ENCODE results near the gene PPFIBP1. TPM values are rescaled to one million over a fixed set of nuclear protein-coding genes. Genes with fewer than 3 reads are reported as not detected.

The PPFIBP1 gene
- polyA plus RNA-seq (ENCODE audit: low read depth in 6 of 6), result 10 to 100 TPM in 4 of 6 donors, 1 to 10 TPM in 2; 8.2 to 19.0 (median 14.4) TPM

DNA sequence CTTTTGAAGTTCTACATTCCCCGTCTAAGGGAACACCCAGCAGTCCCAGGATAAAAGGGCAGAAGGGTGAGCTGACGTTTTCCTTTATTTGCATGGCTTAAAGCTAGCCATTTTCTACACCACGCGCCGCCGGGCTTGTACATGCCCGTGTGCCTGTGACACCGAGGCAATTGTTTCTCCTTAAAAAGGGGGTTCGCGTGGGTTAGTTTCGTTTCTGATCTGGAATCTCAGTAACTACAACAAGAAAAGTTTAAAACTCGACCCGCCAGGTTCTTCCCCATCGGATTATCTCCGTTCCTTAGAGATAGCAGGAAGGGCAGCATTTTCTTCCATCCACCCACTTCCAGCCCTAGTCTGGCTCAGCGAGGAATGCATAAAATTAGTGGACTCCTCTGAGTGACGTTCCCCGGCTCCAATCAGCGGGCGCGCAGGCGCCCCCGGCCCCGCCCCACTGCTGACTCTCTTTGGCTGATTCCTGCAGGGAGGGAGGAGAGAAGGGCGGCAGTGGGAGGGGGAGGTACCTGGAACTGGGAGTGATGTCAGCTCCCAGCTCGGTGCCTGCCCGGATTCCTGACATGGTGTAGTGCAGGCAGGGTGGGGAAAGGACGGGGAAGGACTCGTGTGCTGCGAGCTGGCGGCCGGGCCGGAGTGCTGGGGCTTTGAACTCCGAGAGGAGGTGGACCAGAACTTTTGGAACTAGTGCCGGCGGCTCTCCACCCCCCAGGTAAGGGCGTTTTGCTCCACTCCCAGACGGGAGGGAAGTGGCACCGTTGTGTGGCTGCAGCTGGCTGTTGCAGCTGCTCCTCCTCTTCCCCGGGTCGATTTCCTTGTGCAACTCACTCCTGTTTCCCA is at the start of gene PPFIBP1:
Gene PPFIBP1, plus strand, starts transcription at position 565 of the 852 bp plus-strand sequence. CDS start 109,191 bp downstream, outside the sequence.
- H3K36me3 Mint-ChIP-seq, result no peaks in the 10 kb centered on the region
- peak; percentile 92 to 93 for ATAC-seq (ENCODE audit: low read depth in 2 of 2)
- H3K27me3 Mint-ChIP-seq, result peaks cover 6 to 12% (median 10%) of the 10 kb centered on the region in 3 donors
- peak within 1 kb of the TSS; percentile 91 to 99 (median 97) for H3K4me3 Mint-ChIP-seq
- peaks cover 15 to 44% (median 37%) of the 10 kb centered on the region in 3 donors for H3K4me1 Mint-ChIP-seq
- DNase-seq, result peak; percentile 83
- no peaks in the 10 kb centered on the region for H3K9me3 Mint-ChIP-seq
- H3K27ac Mint-ChIP-seq, result peak within 1 kb of the TSS; percentile 91 to 99 (median 98)

DNA sequence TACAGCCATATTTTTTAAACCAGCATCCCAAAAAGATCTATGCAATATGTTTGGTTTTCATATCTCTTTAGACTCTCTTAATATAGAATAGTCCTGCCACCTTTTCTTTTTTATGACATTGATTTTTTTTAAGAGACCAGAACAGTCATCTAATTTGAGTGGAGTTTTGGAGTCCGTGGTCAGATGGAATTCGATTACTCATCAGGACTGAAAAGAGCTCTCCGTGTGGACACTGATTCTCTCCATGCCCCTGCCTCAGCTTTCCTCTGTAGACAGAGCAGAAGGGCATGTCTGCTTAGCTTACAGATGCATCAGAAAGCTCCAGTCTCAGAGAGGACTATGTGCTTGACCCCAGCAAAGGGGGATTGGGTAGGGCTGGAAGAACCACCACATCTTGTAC is 49.7 kb upstream of the PPFIBP1 start:
- H3K27me3 Mint-ChIP-seq, result no peaks in the 10 kb centered on the region
- DNase-seq, result no peak
- peaks cover 14 to 33% of the 10 kb centered on the region in 2 donors for H3K36me3 Mint-ChIP-seq
- peaks cover 19 to 45% (median 29%) of the 10 kb centered on the region in 7 donors for H3K9me3 Mint-ChIP-seq
- H3K27ac Mint-ChIP-seq, result no peak overlapping the region
- H3K4me3 Mint-ChIP-seq, result no peak overlapping the region
- peaks cover 0 to 1% (median 0%) of the 10 kb centered on the region in 3 donors for H3K4me1 Mint-ChIP-seq
- ATAC-seq (ENCODE audit: low read depth in 2 of 2), result no peak

DNA sequence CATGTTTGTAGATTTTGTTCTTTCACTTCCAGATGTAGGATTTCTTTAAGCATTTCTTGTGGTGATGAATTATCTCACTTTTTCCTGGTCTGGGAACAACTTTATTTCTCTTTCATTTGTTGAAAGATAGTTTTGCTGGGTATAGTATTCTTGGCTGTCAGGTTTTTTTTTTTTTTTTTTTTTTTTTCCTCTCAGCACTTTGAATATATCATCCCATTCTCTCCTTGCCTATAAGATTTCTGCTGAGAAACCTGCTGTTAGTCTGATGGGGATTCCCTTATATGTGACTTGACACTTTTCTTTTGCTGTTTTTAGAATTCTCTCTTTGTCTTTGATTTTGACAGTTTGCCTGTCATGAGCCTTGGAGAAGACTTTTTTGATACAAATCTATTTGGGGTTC is 47.0 kb upstream of the PPFIBP1 start:
- Mint-ChIP-seq H3K4me1 (peaks cover 0 to 3% (median 0%) of the 10 kb centered on the region in 3 donors), H3K4me3 (no peak overlapping the region), H3K27me3 (no peaks in the 10 kb centered on the region), H3K9me3 (peaks cover 24 to 45% (median 30%) of the 10 kb centered on the region in 7 donors), H3K36me3 (peaks cover 14 to 41% of the 10 kb centered on the region in 2 donors), H3K27ac (no peak overlapping the region)
- DNase-seq, result no peak
- no peak for ATAC-seq (ENCODE audit: low read depth in 2 of 2)

DNA sequence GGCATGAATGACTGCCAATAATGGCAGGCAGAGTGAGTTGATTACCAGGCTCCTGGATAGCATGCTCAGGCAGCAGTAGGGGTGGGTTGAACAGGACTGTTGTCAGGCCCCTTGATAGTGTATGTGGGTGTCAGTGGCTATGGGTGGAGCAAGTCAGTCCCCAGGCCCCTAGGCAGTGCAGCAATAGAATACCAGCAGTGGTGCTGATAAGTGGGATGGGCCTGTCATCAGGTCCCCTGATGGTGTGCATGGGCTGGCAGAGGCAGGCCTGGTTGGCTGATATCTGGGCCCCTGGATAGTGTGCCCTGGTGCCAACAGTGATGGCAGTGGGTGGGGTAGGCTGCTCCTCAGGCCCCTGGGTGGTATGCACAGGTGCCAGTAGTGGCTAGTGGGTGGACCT is 45.1 kb upstream of the PPFIBP1 start:
- ATAC-seq (ENCODE audit: low read depth in 2 of 2) (no peak), DNase-seq (no peak)
- H3K9me3 Mint-ChIP-seq, result peaks cover 21 to 45% (median 30%) of the 10 kb centered on the region in 7 donors
- no peaks in the 10 kb centered on the region for H3K27me3 Mint-ChIP-seq
- no peak overlapping the region for H3K27ac Mint-ChIP-seq
- peaks cover 14 to 41% of the 10 kb centered on the region in 2 donors for H3K36me3 Mint-ChIP-seq
- peaks cover 0 to 3% (median 0%) of the 10 kb centered on the region in 3 donors for H3K4me1 Mint-ChIP-seq
- no peak overlapping the region for H3K4me3 Mint-ChIP-seq

DNA sequence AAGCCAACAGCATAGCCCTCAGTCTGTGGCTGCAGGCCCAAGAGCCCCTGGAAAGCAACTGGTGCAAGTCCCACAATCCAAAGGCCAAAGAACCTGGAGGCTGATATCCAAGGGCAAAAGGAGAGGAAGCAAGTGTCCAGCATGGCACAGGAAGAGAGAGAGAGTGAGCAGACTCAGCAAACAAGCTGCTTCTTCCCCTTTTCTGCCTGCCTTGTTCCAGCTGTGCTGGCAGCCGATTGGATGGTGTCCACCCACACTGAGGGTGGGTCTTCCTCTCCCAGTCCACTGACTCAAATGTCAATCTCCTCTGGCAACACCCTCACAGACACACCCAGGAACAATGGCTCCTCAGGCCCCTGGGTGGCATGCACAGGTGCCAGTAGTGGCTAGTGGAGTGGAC is 44.0 kb upstream of the PPFIBP1 start:
- peaks cover 0 to 3% (median 0%) of the 10 kb centered on the region in 3 donors for H3K4me1 Mint-ChIP-seq
- DNase-seq, result no peak
- no peak for ATAC-seq (ENCODE audit: low read depth in 2 of 2)
- H3K27me3 Mint-ChIP-seq, result no peaks in the 10 kb centered on the region
- H3K9me3 Mint-ChIP-seq, result peaks cover 17 to 35% (median 28%) of the 10 kb centered on the region in 7 donors
- H3K36me3 Mint-ChIP-seq, result peaks cover 18 to 41% of the 10 kb centered on the region in 2 donors
- no peak overlapping the region for H3K27ac Mint-ChIP-seq
- peak overlapping the region in 1 of 8 donors; percentile 64 for H3K4me3 Mint-ChIP-seq

DNA sequence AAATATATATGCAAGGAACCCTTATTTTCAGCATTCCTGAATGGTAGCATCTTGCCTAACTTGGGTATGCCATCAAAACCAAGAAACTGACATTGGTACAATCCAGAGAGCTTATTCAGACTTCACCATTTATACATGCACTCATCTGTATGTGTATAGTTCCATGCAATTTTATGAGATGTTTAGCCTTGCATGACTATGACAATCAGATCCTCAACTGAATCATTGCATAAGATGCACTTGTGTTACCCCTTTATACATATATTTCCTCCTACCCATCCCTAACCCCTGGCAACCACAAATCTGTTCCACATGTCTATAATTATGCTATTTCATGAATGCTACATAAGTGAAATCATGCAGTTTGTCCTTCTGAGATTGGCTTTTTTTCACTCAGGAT is 37.0 kb upstream of the PPFIBP1 start:
- Mint-ChIP-seq H3K4me1 (no peaks in the 10 kb centered on the region), H3K27me3 (no peaks in the 10 kb centered on the region), H3K27ac (no peak overlapping the region), H3K36me3 (peaks cover 0 to 3% of the 10 kb centered on the region in 2 donors), H3K9me3 (peaks cover 0 to 15% (median 1%) of the 10 kb centered on the region in 7 donors), H3K4me3 (no peak overlapping the region)
- ATAC-seq (ENCODE audit: low read depth in 2 of 2) (no peak), DNase-seq (no peak)

DNA sequence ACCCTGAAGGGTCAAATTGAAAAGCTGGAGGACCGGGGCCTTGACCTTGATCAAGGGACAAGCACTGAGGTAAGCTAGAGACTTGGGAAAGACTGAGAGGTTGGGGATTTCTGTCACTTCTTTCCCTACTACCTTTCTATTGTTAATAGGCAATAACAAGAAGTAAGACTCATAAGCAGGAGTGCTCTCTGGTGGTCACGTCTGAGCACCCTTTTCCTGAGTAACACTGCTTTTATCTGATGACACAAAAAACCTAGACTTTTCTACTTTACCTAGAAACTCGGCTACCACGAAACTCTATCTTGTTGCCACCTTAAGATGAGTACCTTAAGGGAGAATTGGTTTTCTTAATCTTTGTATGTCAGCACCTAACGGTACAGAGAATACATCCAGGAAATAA is 35.5 kb upstream of the PPFIBP1 start:
- Mint-ChIP-seq H3K9me3 (peaks cover 0 to 15% (median 1%) of the 10 kb centered on the region in 7 donors), H3K27ac (no peak overlapping the region), H3K27me3 (no peaks in the 10 kb centered on the region), H3K36me3 (peaks cover 0 to 3% of the 10 kb centered on the region in 2 donors), H3K4me1 (no peaks in the 10 kb centered on the region), H3K4me3 (no peak overlapping the region)
- DNase-seq, result no peak
- ATAC-seq (ENCODE audit: low read depth in 2 of 2), result no peak

DNA sequence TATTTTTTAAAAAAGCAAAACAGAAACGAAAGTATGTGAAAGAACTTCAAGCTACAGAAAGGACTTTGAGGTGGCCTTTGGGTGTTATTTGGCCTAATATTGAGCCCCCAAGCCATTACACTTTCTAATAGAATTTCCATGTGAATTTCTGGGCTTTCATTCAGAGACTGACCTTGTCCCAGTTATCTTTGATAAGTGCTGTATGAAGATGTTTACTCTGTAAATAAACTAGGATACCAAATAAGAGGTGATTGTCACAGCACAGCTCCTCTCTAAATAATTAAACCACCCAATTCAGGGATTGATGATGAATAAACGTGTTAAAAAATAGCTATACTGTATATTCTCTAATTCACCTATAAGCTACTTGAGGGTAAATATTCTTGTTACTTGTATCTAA is 32.8 kb upstream of the PPFIBP1 start:
- Mint-ChIP-seq H3K36me3 (no peaks in the 10 kb centered on the region), H3K27ac (no peak overlapping the region), H3K4me1 (no peaks in the 10 kb centered on the region), H3K9me3 (peaks cover 0 to 10% (median 1%) of the 10 kb centered on the region in 7 donors), H3K27me3 (no peaks in the 10 kb centered on the region), H3K4me3 (no peak overlapping the region)
- DNase-seq (no peak), ATAC-seq (ENCODE audit: low read depth in 2 of 2) (no peak)

DNA sequence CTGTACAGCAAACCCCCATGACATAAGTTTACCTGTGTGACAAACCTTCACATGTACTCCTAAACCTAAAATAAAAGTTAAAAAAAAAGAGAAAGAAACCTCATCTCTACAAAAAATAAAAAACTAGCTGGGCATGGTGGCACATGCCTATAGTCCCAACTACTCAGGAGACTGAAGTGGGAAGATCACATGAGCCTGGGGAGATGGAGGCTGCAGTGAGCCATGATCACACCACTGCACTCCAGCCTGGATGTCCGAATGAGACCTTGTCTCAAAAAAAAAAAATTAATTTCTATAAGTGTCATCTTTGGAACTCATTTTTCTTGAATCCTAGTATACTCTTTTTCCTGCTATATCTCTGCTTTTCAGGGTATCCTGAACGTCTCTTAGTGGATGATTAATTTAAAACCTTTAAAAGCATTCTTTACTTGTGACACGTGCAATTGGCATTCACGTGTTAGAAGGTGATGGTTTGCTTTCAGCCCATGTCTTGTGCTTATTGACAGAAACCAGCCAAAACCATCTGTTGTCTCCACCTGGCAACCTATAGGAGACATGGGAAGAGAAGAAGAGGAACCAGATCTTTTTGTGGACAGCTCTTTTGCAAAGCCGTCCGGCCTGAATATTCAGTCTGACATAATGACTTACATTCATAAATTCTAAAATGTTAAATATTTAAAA is 30.6 kb upstream of the PPFIBP1 start:
- H3K9me3 Mint-ChIP-seq, result peaks cover 0 to 8% (median 0%) of the 10 kb centered on the region in 7 donors

DNA sequence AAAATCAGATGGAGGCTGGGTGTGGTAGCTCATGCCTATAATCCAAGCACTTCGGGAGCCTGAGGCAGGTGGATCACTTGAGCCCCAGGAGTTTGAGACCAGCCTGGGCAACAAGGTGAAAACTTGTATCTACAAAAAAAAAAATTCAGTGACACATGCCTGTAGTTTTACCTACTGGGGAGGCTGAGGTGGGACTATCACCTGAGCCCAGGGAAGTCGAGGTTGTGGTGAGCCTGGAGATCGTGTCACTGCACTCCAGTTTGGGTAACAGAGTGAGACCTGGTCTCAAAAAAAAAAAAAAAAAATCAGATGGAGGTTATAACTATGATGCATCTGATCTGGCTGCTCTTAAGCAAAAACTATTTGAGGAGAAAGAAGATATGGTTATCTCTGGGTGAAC is 26.6 kb upstream of the PPFIBP1 start:
- peaks cover 0 to 10% (median 9%) of the 10 kb centered on the region in 3 donors for H3K27me3 Mint-ChIP-seq
- H3K36me3 Mint-ChIP-seq, result no peaks in the 10 kb centered on the region
- DNase-seq (no peak), ATAC-seq (ENCODE audit: low read depth in 2 of 2) (no peak)
- H3K4me3 Mint-ChIP-seq, result no peak overlapping the region
- no peaks in the 10 kb centered on the region for H3K4me1 Mint-ChIP-seq
- H3K27ac Mint-ChIP-seq, result no peak overlapping the region
- H3K9me3 Mint-ChIP-seq, result no peaks in the 10 kb centered on the region

More for the DNA sequence above, 30.6 kb upstream of the PPFIBP1 start:
- DNase-seq, result no peak
- Mint-ChIP-seq H3K27me3 (peaks cover 0 to 10% (median 0%) of the 10 kb centered on the region in 3 donors), H3K27ac (peak overlapping the region in 1 of 6 donors; percentile 22), H3K36me3 (no peaks in the 10 kb centered on the region), H3K4me1 (no peaks in the 10 kb centered on the region), H3K4me3 (no peak overlapping the region)
- ATAC-seq (ENCODE audit: low read depth in 2 of 2), result no peak

DNA sequence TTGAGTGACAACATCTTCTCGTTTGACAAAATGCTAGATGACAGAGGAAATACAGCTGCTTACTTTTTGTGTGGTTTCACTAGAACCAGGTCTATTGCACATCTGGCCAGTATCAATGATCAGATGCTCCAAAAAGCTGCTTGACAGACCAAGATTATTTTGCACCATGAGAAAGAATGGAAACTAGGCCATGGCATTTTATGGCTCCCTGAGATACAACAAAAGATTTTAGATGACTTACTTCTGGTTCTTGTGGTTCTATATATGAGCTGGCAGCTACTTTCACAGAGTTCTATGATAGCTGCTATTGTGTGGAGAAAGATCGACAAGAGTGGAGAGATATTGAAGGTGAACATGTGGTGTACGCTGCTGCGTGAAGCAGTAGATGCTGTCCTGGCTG is 25.9 kb upstream of the PPFIBP1 start:
- DNase-seq, result no peak
- H3K27ac Mint-ChIP-seq, result no peak overlapping the region

DNA sequence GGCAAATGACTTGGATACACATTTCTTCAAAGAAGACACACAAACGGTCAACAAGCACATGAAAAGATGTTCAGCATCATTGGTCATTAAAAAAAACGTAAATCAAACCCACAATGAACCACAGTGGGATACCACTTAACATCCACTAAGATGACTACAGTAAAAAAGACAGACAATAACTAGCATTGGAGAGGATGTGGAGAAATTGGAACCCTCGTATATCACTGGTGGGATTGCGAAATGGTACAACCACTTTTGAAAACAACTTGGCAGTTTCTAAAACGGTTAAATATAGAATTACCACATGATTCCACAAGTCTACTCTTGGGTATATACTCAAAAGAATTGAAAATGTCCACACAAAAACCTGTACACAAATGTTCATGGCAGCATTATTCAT is 25.2 kb upstream of the PPFIBP1 start:
- Mint-ChIP-seq H3K36me3 (no peaks in the 10 kb centered on the region), H3K4me3 (no peak overlapping the region), H3K9me3 (no peaks in the 10 kb centered on the region), H3K4me1 (no peaks in the 10 kb centered on the region), H3K27ac (no peak overlapping the region), H3K27me3 (peaks cover 0 to 10% (median 9%) of the 10 kb centered on the region in 3 donors)
- DNase-seq (no peak), ATAC-seq (ENCODE audit: low read depth in 2 of 2) (no peak)

More for the DNA sequence above, 25.9 kb upstream of the PPFIBP1 start:
- H3K27me3 Mint-ChIP-seq, result peaks cover 0 to 10% (median 9%) of the 10 kb centered on the region in 3 donors
- ATAC-seq (ENCODE audit: low read depth in 2 of 2), result no peak
- no peaks in the 10 kb centered on the region for H3K36me3 Mint-ChIP-seq
- no peak overlapping the region for H3K4me3 Mint-ChIP-seq
- H3K4me1 Mint-ChIP-seq, result no peaks in the 10 kb centered on the region
- no peaks in the 10 kb centered on the region for H3K9me3 Mint-ChIP-seq

DNA sequence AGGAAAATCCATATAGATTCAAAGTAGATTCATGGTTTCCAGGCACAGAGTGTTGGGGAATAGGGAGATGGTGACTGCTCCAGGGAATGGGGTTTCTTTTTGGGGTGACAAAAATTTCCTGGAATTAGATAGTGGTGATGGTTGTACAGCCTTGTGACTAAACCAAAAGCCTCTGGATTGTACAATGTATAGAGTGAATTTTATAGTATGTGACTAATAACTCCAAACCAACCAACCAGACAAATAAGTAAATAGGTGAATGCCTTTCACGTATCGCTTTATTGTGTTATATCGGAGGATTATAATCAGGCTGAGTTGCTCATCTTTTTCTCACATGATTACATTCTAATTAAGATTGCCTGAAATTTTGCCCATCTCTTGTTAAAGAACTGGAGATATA is 24.6 kb upstream of the PPFIBP1 start:
- Mint-ChIP-seq H3K27ac (peak overlapping the region in 1 of 6 donors; percentile 30), H3K27me3 (peaks cover 0 to 10% (median 9%) of the 10 kb centered on the region in 3 donors), H3K4me1 (no peaks in the 10 kb centered on the region), H3K36me3 (no peaks in the 10 kb centered on the region), H3K4me3 (no peak overlapping the region), H3K9me3 (no peaks in the 10 kb centered on the region)
- no peak for DNase-seq
- ATAC-seq (ENCODE audit: low read depth in 2 of 2), result no peak

Data from naive B cell (primary cell).